ENCODE data around the gene HDAC9. TPM values are rescaled to one million over a fixed set of nuclear protein-coding genes. Genes with fewer than 3 reads are reported as not detected.

HDAC9 gene
- total RNA-seq, 1 donor from 2014 or later, result 27.6 TPM

DNA sequence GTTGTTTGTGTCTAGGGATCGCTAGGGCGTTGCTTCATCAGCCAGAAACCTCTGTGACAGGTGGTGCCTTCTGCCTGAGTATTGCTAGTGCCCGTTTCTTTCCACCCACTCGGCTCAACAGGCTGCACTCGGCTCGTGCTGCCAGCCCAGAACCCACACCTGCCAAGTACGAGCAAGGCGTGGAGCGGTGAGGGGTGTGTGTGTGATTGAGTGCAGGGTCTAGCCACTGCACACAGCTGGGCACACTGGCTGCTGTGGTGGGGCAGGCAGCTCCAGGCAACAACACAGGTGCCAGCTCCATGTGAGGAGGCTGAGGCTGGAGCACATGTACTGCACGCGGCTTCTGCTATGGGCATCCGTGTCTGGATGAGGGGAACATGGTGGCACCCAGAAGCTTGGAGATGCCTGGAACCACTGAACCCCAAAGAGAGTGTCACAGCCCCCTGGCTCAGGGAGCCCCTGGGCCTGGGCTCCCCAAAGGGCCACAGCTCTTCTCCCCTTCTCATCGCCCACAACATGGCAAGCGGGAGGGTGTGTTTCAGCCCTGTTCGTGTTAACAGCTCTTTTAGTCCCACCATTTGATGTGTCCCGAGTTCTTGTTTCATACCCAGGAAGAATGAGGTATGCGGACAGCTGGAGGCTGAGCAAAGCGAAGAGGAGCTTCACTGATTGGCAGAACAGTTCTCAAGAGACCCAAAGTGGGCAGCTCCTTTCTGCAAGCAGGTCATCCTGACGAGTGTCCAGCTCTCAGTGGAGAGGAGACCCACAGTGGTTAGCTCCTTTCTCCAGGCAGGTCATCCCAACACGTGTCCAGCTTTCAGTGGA, 78.1 kb downstream of the HDAC9 start:
- FAIRE-seq (no peak), DNase-seq (ENCODE audit: low read depth) (no peak)
- no peak overlapping the region for H3K27ac ChIP-seq (ENCODE audit: low read depth, low read length)
- H3K4me3 ChIP-seq (ENCODE audit: insufficient read depth, low read depth, low read length), result no peak overlapping the region
- H3K4me2 ChIP-seq (ENCODE audit: low read length), result no peak overlapping the region
- no peaks in the 10 kb centered on the region for H3K27me3 ChIP-seq (ENCODE audit: insufficient read depth, low read length)
- peaks cover 6% of the 10 kb centered on the region for H3K79me2 ChIP-seq (ENCODE audit: insufficient read depth, low read length)
- no peaks in the 10 kb centered on the region for H3K4me1 ChIP-seq (ENCODE audit: insufficient read depth, low read length)
- Mint-ChIP-seq H3K36me3 (ENCODE audit: low read depth, unreplicated experiment) (no peaks in the 10 kb centered on the region), H3K27ac (ENCODE audit: unreplicated experiment) (no peak overlapping the region), H3K9me3 (ENCODE audit: unreplicated experiment) (no peaks in the 10 kb centered on the region), H3K4me3 (ENCODE audit: unreplicated experiment) (no peak overlapping the region), H3K27me3 (ENCODE audit: low read depth, unreplicated experiment) (no peaks in the 10 kb centered on the region), H3K4me1 (ENCODE audit: low read depth, unreplicated experiment) (peaks cover 8% of the 10 kb centered on the region)
- no peaks in the 10 kb centered on the region for H3K36me3 ChIP-seq (ENCODE audit: insufficient read depth, low read length)
- H3K9ac ChIP-seq (ENCODE audit: low read length), result no peak overlapping the region
- H2AFZ ChIP-seq (ENCODE audit: low read depth, low read length), result no peak overlapping the region
- no peaks in the 10 kb centered on the region for H4K20me1 ChIP-seq (ENCODE audit: insufficient read depth, low read length)
- no peaks in the 10 kb centered on the region for H3K9me3 ChIP-seq (ENCODE audit: insufficient read depth, low read depth, low read length)
- TF ChIP-seq EZH2 (IDR thresholded peaks at IDR 0.05; ENCODE audit: insufficient read depth, low read length), result no peak
- TF ChIP-seq, protein P1, sequence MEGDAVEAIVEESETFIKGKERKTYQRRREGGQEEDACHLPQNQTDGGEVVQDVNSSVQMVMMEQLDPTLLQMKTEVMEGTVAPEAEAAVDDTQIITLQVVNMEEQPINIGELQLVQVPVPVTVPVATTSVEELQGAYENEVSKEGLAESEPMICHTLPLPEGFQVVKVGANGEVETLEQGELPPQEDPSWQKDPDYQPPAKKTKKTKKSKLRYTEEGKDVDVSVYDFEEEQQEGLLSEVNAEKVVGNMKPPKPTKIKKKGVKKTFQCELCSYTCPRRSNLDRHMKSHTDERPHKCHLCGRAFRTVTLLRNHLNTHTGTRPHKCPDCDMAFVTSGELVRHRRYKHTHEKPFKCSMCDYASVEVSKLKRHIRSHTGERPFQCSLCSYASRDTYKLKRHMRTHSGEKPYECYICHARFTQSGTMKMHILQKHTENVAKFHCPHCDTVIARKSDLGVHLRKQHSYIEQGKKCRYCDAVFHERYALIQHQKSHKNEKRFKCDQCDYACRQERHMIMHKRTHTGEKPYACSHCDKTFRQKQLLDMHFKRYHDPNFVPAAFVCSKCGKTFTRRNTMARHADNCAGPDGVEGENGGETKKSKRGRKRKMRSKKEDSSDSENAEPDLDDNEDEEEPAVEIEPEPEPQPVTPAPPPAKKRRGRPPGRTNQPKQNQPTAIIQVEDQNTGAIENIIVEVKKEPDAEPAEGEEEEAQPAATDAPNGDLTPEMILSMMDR (IDR thresholded peaks at IDR 0.05; ENCODE audit: insufficient read depth, low read depth, low read length), result no peak

DNA sequence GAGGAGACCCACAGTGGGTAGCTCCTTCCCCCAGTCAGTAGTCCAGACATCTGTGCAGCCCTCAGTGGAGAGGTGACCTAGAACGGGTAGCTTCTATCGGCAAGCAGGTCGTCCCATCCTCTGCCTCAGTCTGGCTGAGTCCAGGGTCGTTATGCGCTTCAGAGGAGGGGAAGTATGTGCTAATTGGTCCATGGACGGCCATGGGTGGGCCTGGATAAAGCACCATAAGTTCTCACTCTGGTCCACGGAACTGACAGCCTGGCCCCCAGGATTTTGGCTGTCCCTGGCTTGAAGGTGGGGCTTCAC, 78.6 kb downstream of the HDAC9 start:
- FAIRE-seq, result no peak
- no peaks in the 10 kb centered on the region for H3K9me3 ChIP-seq (ENCODE audit: insufficient read depth, low read depth, low read length)
- H3K4me3 ChIP-seq (ENCODE audit: insufficient read depth, low read depth, low read length), result no peak overlapping the region
- H3K36me3 ChIP-seq (ENCODE audit: insufficient read depth, low read length), result no peaks in the 10 kb centered on the region
- Mint-ChIP-seq H3K36me3 (ENCODE audit: low read depth, unreplicated experiment) (no peaks in the 10 kb centered on the region), H3K27ac (ENCODE audit: unreplicated experiment) (no peak overlapping the region), H3K4me1 (ENCODE audit: low read depth, unreplicated experiment) (peaks cover 8% of the 10 kb centered on the region), H3K9me3 (ENCODE audit: unreplicated experiment) (no peaks in the 10 kb centered on the region), H3K27me3 (ENCODE audit: low read depth, unreplicated experiment) (no peaks in the 10 kb centered on the region), H3K4me3 (ENCODE audit: unreplicated experiment) (no peak overlapping the region)
- H3K4me2 ChIP-seq (ENCODE audit: low read length), result no peak overlapping the region
- H4K20me1 ChIP-seq (ENCODE audit: insufficient read depth, low read length), result no peaks in the 10 kb centered on the region
- TF ChIP-seq EZH2 (IDR thresholded peaks at IDR 0.05; ENCODE audit: insufficient read depth, low read length), result no peak
- TF ChIP-seq, protein P1 (IDR thresholded peaks at IDR 0.05; ENCODE audit: insufficient read depth, low read depth, low read length), result no peak
- no peak for DNase-seq (ENCODE audit: low read depth)
- H3K4me1 ChIP-seq (ENCODE audit: insufficient read depth, low read length), result no peaks in the 10 kb centered on the region
- H3K27ac ChIP-seq (ENCODE audit: low read depth, low read length), result no peak overlapping the region
- no peak overlapping the region for H2AFZ ChIP-seq (ENCODE audit: low read depth, low read length)
- H3K9ac ChIP-seq (ENCODE audit: low read length), result no peak overlapping the region
- H3K27me3 ChIP-seq (ENCODE audit: insufficient read depth, low read length), result no peaks in the 10 kb centered on the region
- H3K79me2 ChIP-seq (ENCODE audit: insufficient read depth, low read length), result peaks cover 6% of the 10 kb centered on the region

DNA sequence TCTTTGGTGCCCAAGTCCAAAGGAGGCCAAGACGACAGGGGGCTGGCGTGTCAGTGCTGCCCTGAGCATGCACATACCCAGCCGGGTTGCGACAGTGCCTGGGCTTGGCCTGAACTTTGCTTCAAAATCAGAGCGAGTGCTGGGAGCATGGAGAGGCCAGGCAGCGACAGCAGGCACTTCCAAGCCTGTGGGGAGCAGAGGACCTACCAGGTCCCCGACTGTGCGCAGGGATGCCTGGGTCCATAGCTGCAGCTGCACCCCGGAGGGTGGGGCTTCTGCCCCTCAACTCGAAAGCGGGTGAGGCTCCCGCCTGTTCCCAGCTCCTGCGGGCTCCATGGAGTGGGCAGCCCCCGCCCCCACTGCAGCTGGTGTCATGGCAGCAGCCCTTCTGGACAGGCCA, 79.1 kb downstream of the HDAC9 start:
- Histone ChIP-seq H3K36me3 (ENCODE audit: insufficient read depth, low read length) (no peaks in the 10 kb centered on the region), H3K9me3 (ENCODE audit: insufficient read depth, low read depth, low read length) (no peaks in the 10 kb centered on the region), H3K27me3 (ENCODE audit: insufficient read depth, low read length) (no peaks in the 10 kb centered on the region), H3K4me1 (ENCODE audit: insufficient read depth, low read length) (no peaks in the 10 kb centered on the region), H3K27ac (ENCODE audit: low read depth, low read length) (no peak overlapping the region), H3K79me2 (ENCODE audit: insufficient read depth, low read length) (peaks cover 6% of the 10 kb centered on the region), H3K4me2 (ENCODE audit: low read length) (no peak overlapping the region), H3K4me3 (ENCODE audit: insufficient read depth, low read depth, low read length) (no peak overlapping the region), H4K20me1 (ENCODE audit: insufficient read depth, low read length) (no peaks in the 10 kb centered on the region), H2AFZ (ENCODE audit: low read depth, low read length) (no peak overlapping the region), H3K9ac (ENCODE audit: low read length) (no peak overlapping the region)
- H3K4me1 Mint-ChIP-seq (ENCODE audit: low read depth, unreplicated experiment), result peaks cover 8% of the 10 kb centered on the region
- H3K4me3 Mint-ChIP-seq (ENCODE audit: unreplicated experiment), result no peak overlapping the region
- H3K27ac Mint-ChIP-seq (ENCODE audit: unreplicated experiment), result no peak overlapping the region
- TF ChIP-seq, protein P1 (IDR thresholded peaks at IDR 0.05; ENCODE audit: insufficient read depth, low read depth, low read length), result no peak
- TF ChIP-seq EZH2 (IDR thresholded peaks at IDR 0.05; ENCODE audit: insufficient read depth, low read length), result no peak
- DNase-seq (ENCODE audit: low read depth) (no peak), FAIRE-seq (no peak)
- no peaks in the 10 kb centered on the region for H3K9me3 Mint-ChIP-seq (ENCODE audit: unreplicated experiment)
- H3K36me3 Mint-ChIP-seq (ENCODE audit: low read depth, unreplicated experiment), result no peaks in the 10 kb centered on the region
- H3K27me3 Mint-ChIP-seq (ENCODE audit: low read depth, unreplicated experiment), result no peaks in the 10 kb centered on the region

Data from astrocyte (in vitro differentiated cells and primary cell).